A549 (cell line): ENCODE measurements around the gene TEX261.

Experiments
- CHD2 ChIP-seq: fragments of 150-350 bp; IDR thresholded peaks from 2 replicates; pipeline ENCODE4 v1.6.1; 2014; ENCODE audit warnings: low read length; ENCODE audit not compliant: partially characterized antibody
- CTCF ChIP-seq: fragments of >200 bp; sonication (Bioruptor Twin); formaldehyde crosslinking; IDR thresholded peaks from 3 replicates; pipeline ENCODE4 v1.5.1; 2016
- HOXA7 ChIP-seq: fragments of 250-450 bp; sonication (Bioruptor Pico); IDR thresholded peaks from 2 replicates; pipeline ENCODE4 v1.5.0; 2020; ENCODE audit warnings: mild to moderate bottlenecking, moderate library complexity
- JUN ChIP-seq, 2 experiments: fragments of >200 bp; sonication (Bioruptor Twin); formaldehyde crosslinking; IDR thresholded peaks; 2 replicates in 1 of 2; 3 replicates in 1 of 2; pipeline ENCODE4 v1.6.1; 2016 to 2017
- KDM1A ChIP-seq: fragments of 200-600 bp; sonication (generic); IDR thresholded peaks from 2 replicates; pipeline ENCODE4 v1.6.1; 2016; ENCODE audit warnings: low read depth, mild to moderate bottlenecking
- POLR2A ChIP-seq: IDR thresholded peaks from 2 replicates; pipeline ENCODE4 v1.6.1; 2012; ENCODE audit warnings: mild to moderate bottlenecking, low read length
- RCOR1 ChIP-seq: fragments of 150-350 bp; IDR thresholded peaks from 2 replicates; pipeline ENCODE4 v1.6.1; 2014; ENCODE audit warnings: antibody characterized with exemption, low read length, low read depth

- no peak for TF ChIP-seq JUN (IDR thresholded peaks at IDR 0.05)
- TF ChIP-seq CHD2 = no peak
- no peak for TF ChIP-seq CTCF
- TF ChIP-seq RCOR1 = no peak
- no peak for TF ChIP-seq HOXA7 (CRISPR knock-in tag)
- no peak for TF ChIP-seq KDM1A
- TF ChIP-seq POLR2A = no peak
Measured at GRCh38 chr2:70941701-70942100, 53.0 kb downstream of the TEX261 start.
